Gastrocnemius medialis (tissue), 4 donors: ENCODE results near the gene CACNA1H. TPM values are rescaled to one million over a fixed set of nuclear protein-coding genes. Genes with fewer than 3 reads are reported as not detected.

Experiments used
- ATAC-seq, 2 donors: fragments of 150-250 bp; one replicate each; pipeline ENCODE4 v1.9.1; 2016
- DNase-seq, 2 donors: peaks; one replicate each; pipeline ENCODE4 v3.0.0-alpha.2; 2019
- H3K27ac ChIP-seq, 4 donors: fragments of 200-600 bp; sonication (generic); 1 replicate in 1 of 4; 2 replicates in 3 of 4; pipeline ENCODE4 v1.5.1; 2016 to 2018; ENCODE audit warnings: mild to moderate bottlenecking in 2 of 4, moderate library complexity in 1 of 4
- H3K27me3 ChIP-seq, 3 donors: fragments of 200-600 bp; sonication (generic) in 2 of 3; 1 replicate in 1 of 3; 2 replicates in 2 of 3; pipeline versions ENCODE4 v1.5.1 to v1.6.0; 2016 to 2019; ENCODE audit warnings: mild to moderate bottlenecking in 1 of 3, moderate library complexity in 1 of 3
- H3K36me3 ChIP-seq, 2 donors: fragments of 200-600 bp; sonication (generic) in 1 of 2; one replicate each; pipeline ENCODE4 v1.5.1; 2017 to 2018
- H3K4me1 ChIP-seq, 2 donors: fragments of 200-600 bp; sonication (generic) in 1 of 2; one replicate each; pipeline ENCODE4 v1.5.1; 2016 to 2017; ENCODE audit warnings: mild to moderate bottlenecking in 2 of 2
- H3K4me3 ChIP-seq, 4 donors: fragments of 200-600 bp; sonication (generic) in 3 of 4; 1 replicate in 1 of 4; 2 replicates in 3 of 4; pipeline ENCODE4 v1.5.1; 2016 to 2019; ENCODE audit warnings: mild to moderate bottlenecking in 2 of 4
- H3K9me3 ChIP-seq, 3 donors: fragments of 200-600 bp; sonication (generic) in 2 of 3; 1 replicate in 1 of 3; 2 replicates in 2 of 3; pipeline ENCODE4 v1.5.1; 2016 to 2019
- POLR2A ChIP-seq, 2 donors: fragments of 450-650 bp; IDR thresholded peaks; one replicate each; pipeline ENCODE4 v1.6.1; 2017; ENCODE audit warnings: antibody characterized with exemption in 2 of 2, mild to moderate bottlenecking in 2 of 2, moderate library complexity in 2 of 2
- in situ Hi-C, 4 donors: fragments of 200-750 bp; cut with MboI; loops; one replicate each; pipeline versions ENCODE4 v1.15.0 to v1.8.0; 2017; ENCODE audit warnings: low sequenced_read_pairs in 4 of 4
- intact Hi-C: fragments of 100-400 bp; cut with DNase I; formaldehyde crosslinking; loops from one replicate; pipeline ENCODE4 v1.15.1; 2023; ENCODE audit warnings: low total_unique reads
- total RNA-seq, 4 donors: library from RNA; depleted of rRNA; stranded (reverse); fragments of >200 nt; gene quantifications; one replicate each; pipeline versions ENCODE4 v1.1.0 to v1.2.3, GENCODE V29; 2016
- TF ChIP-seq, protein P1 (sequence below), 5 experiments: fragments of 450-650 bp in 3 of 5; fragments of 200-600 bp in 2 of 5; sonication (generic) in 2 of 5; IDR thresholded peaks in 4 of 5; conservative IDR thresholded peaks in 1 of 5; 1 replicate in 4 of 5; 2 replicates in 1 of 5; pipeline ENCODE4 v1.5.1; 2016 to 2019; ENCODE audit warnings: antibody characterized with exemption in 5 of 5, mild to moderate bottlenecking in 3 of 5, moderate library complexity in 3 of 5

The CACNA1H gene
- total RNA-seq, 4 donors from 2014 or later: 3.7 to 12.8 (median 4.5) TPM

- no peak overlapping the region for H3K27ac ChIP-seq
- no peaks in the 10 kb centered on the region for H3K9me3 ChIP-seq
- intact Hi-C loops (no loop called here), in situ Hi-C loops (no loop called here)
- no peaks in the 10 kb centered on the region for H3K4me1 ChIP-seq
- DNase-seq (no peak), ATAC-seq (no peak)
- TF ChIP-seq, protein P1, sequence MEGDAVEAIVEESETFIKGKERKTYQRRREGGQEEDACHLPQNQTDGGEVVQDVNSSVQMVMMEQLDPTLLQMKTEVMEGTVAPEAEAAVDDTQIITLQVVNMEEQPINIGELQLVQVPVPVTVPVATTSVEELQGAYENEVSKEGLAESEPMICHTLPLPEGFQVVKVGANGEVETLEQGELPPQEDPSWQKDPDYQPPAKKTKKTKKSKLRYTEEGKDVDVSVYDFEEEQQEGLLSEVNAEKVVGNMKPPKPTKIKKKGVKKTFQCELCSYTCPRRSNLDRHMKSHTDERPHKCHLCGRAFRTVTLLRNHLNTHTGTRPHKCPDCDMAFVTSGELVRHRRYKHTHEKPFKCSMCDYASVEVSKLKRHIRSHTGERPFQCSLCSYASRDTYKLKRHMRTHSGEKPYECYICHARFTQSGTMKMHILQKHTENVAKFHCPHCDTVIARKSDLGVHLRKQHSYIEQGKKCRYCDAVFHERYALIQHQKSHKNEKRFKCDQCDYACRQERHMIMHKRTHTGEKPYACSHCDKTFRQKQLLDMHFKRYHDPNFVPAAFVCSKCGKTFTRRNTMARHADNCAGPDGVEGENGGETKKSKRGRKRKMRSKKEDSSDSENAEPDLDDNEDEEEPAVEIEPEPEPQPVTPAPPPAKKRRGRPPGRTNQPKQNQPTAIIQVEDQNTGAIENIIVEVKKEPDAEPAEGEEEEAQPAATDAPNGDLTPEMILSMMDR (IDR thresholded peaks at IDR 0.05 in 4 of 5, conservative IDR thresholded peaks at IDR 0.05 in 1 of 5): no peak
- no peak for TF ChIP-seq POLR2A (IDR thresholded peaks at IDR 0.05)
- no peak overlapping the region for H3K4me3 ChIP-seq
- H3K36me3 ChIP-seq: no peaks in the 10 kb centered on the region
- H3K27me3 ChIP-seq: peaks cover 0 to 2% (median 0%) of the 10 kb centered on the region in 3 donors
These were observed 62.8 kb downstream of the CACNA1H start for GRCh38 chr16:1215574-1216295.

GRCh38 chr16:1216296-1216619, 63.4 kb downstream of the CACNA1H start:
- H3K27me3 ChIP-seq: peaks cover 0 to 5% (median 0%) of the 10 kb centered on the region in 3 donors
- intact Hi-C loops: no loop called here
- H3K27ac ChIP-seq: no peak overlapping the region
- H3K4me1 ChIP-seq: no peaks in the 10 kb centered on the region
- no peaks in the 10 kb centered on the region for H3K36me3 ChIP-seq
- ATAC-seq: no peak
- no peak for TF ChIP-seq POLR2A (IDR thresholded peaks at IDR 0.05)
- TF ChIP-seq, protein P1 (IDR thresholded peaks at IDR 0.05 in 4 of 5, conservative IDR thresholded peaks at IDR 0.05 in 1 of 5): no peak
- no peak overlapping the region for H3K4me3 ChIP-seq
- no peak for DNase-seq
- in situ Hi-C loops: no loop called here
- no peaks in the 10 kb centered on the region for H3K9me3 ChIP-seq

DNA sequence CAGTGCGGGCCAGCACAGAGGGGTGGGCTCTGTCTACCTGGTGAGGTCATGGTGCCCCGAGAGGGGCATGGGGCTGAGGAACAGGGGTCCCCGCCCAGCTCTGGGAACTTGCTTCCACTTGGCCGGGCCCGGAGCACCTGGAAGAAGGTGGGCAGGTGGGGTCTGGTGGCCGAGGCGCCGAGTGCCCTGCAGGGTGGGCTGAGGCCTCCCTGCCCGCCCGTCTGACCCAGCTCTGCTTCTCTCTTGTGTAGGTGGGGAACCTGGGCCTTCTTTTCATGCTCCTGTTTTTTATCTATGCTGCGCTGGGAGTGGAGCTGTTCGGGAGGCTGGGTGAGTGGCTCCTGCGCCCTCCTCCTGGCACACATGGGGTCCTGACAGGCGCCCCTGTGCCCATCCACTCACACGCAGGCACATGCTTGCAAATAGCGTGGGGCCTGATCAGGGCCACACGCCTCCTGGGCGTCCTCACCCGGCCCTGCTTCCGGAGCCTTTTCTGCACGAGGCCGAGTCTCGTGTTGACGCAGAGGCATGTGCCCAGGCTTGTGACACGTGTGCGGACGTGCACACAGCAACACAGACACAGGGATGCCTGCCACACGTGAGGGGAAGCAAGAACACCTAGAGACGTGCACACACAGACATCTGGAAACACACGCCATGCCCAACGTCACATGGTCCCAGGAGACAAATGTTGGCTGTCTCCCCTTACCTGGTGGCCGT, 63.9 kb downstream of the CACNA1H start:
- H3K4me3 ChIP-seq: no peak overlapping the region
- DNase-seq (no peak), ATAC-seq (no peak)
- peaks cover 0 to 5% (median 0%) of the 10 kb centered on the region in 3 donors for H3K27me3 ChIP-seq
- intact Hi-C loops: no loop called here
- H3K9me3 ChIP-seq: no peaks in the 10 kb centered on the region
- no peak overlapping the region for H3K27ac ChIP-seq
- H3K36me3 ChIP-seq: no peaks in the 10 kb centered on the region
- in situ Hi-C loops: no loop called here
- no peaks in the 10 kb centered on the region for H3K4me1 ChIP-seq
- TF ChIP-seq, protein P1 (IDR thresholded peaks at IDR 0.05 in 4 of 5, conservative IDR thresholded peaks at IDR 0.05 in 1 of 5): no peak
- TF ChIP-seq POLR2A (IDR thresholded peaks at IDR 0.05): no peak

GRCh38 chr16:1217526-1217925, 64.6 kb downstream of the CACNA1H start:
- in situ Hi-C loops: no loop called here
- no peaks in the 10 kb centered on the region for H3K4me1 ChIP-seq
- ATAC-seq (no peak), DNase-seq (no peak)
- H3K9me3 ChIP-seq: no peaks in the 10 kb centered on the region
- H3K36me3 ChIP-seq: no peaks in the 10 kb centered on the region
- H3K27ac ChIP-seq: no peak overlapping the region
- H3K27me3 ChIP-seq: peaks cover 0 to 5% (median 0%) of the 10 kb centered on the region in 3 donors
- TF ChIP-seq, protein P1 (IDR thresholded peaks at IDR 0.05 in 4 of 5, conservative IDR thresholded peaks at IDR 0.05 in 1 of 5): no peak
- no peak for TF ChIP-seq POLR2A (IDR thresholded peaks at IDR 0.05)
- H3K4me3 ChIP-seq: no peak overlapping the region
- intact Hi-C loops: no loop called here
